DOHH2 (cell line): ENCODE results near the gene CAPRIN1.
A peak's percentile ranks its signal among the peaks of the same experiment; 100 is the strongest.

ENCODE experiments used
- H3F3A ChIP-seq: fragments of 200-600 bp; sonication (generic), shearing (Covaris generic); 2 replicates; pipeline ENCODE4 v1.6.0; 2016; ENCODE audit warnings: antibody characterized with exemption, mild to moderate bottlenecking; ENCODE audit not compliant: control insufficient read depth, insufficient read depth
- H3K27ac ChIP-seq: fragments of 200-600 bp; sonication (generic); 2 replicates; pipeline ENCODE4 v1.5.1; 2014; ENCODE audit warnings: low read depth, mild to moderate bottlenecking, low read length, moderate library complexity
- H3K27me3 ChIP-seq: fragments of 200-600 bp; sonication (generic); 2 replicates; pipeline ENCODE4 v1.6.1; 2014; ENCODE audit warnings: mild to moderate bottlenecking, low read length, mixed read lengths; ENCODE audit not compliant: control insufficient read depth
- H3K36me3 ChIP-seq: fragments of 200-600 bp; sonication (generic); 2 replicates; pipeline ENCODE4 v1.6.1; 2014; ENCODE audit warnings: mild to moderate bottlenecking, low read length, moderate library complexity, mixed read lengths; ENCODE audit not compliant: control insufficient read depth
- H3K4me1 ChIP-seq: fragments of 200-600 bp; sonication (generic); 2 replicates; pipeline ENCODE4 v1.6.1; 2014; ENCODE audit warnings: mild to moderate bottlenecking, low read length, mixed read lengths; ENCODE audit not compliant: control insufficient read depth
- H3K4me2 ChIP-seq: fragments of 200-600 bp; sonication (generic); 2 replicates; pipeline ENCODE4 v1.6.0; 2014; ENCODE audit warnings: mild to moderate bottlenecking, low read length, moderate library complexity
- H3K4me3 ChIP-seq: fragments of 200-600 bp; sonication (generic); 2 replicates; pipeline ENCODE4 v1.5.1; 2014; ENCODE audit warnings: mild to moderate bottlenecking, low read length, mixed read lengths
- H3K79me2 ChIP-seq: fragments of 200-600 bp; sonication (generic); 2 replicates; pipeline ENCODE4 v1.6.1; 2014; ENCODE audit warnings: mild to moderate bottlenecking, low read length, mixed read lengths; ENCODE audit not compliant: control insufficient read depth
- H3K9me2 ChIP-seq: fragments of 200-600 bp; sonication (generic); replicated peaks from 2 replicates; pipeline ENCODE4 v1.6.1; 2014; ENCODE audit warnings: mild to moderate bottlenecking, low read length, mixed read lengths; ENCODE audit not compliant: control insufficient read depth
- H3K9me3 ChIP-seq: fragments of 200-600 bp; sonication (generic); 2 replicates; pipeline ENCODE4 v1.6.1; 2014; ENCODE audit warnings: antibody characterized with exemption, low read length, mixed read lengths; ENCODE audit not compliant: control insufficient read depth, insufficient read depth
- H4K20me1 ChIP-seq: fragments of 200-600 bp; sonication (generic); 2 replicates; pipeline ENCODE4 v1.6.0; 2014; ENCODE audit warnings: low read depth, mild to moderate bottlenecking, antibody characterized with exemption, low read length, moderate library complexity; ENCODE audit not compliant: control insufficient read depth, insufficient read depth
- EZH2phosphoT487 ChIP-seq: fragments of 200-600 bp; sonication (generic); IDR thresholded peaks from 2 replicates; pipeline ENCODE4 v1.6.1; 2017; ENCODE audit warnings: borderline replicate concordance, mild to moderate bottlenecking, antibody characterized with exemption, low read length, moderate library complexity, mixed read lengths
- TF ChIP-seq, protein P1 (sequence below): fragments of 200-600 bp; sonication (generic); IDR thresholded peaks from one replicate; pipeline ENCODE4 v1.5.1; 2014; ENCODE audit warnings: antibody characterized with exemption, mild to moderate bottlenecking, low read depth, low read length; ENCODE audit not compliant: poor library complexity, severe bottlenecking

CAPRIN1 gene

DNA sequence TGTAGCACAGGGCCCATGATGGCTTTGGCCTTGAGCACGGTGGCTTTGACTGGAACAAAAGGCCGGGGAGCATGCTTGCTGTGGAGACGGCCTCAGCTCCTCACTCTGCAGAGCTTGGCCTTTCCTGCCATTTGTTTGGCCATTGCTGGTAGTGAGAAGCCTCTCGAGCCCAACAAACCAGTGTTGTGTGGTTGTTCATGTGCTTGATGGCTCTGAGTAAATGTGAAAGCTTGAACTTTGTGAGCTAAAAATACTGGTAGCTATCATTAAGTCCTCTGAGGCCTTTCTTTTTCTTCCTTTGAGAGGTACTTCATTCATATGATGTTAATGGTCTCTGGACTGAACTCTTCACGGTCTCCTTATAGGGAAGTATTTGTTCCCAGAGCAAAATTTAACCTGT lies 93.5 kb downstream of the CAPRIN1 start:
- H3K36me3 ChIP-seq, result peaks cover 98% of the 10 kb centered on the region

DNA sequence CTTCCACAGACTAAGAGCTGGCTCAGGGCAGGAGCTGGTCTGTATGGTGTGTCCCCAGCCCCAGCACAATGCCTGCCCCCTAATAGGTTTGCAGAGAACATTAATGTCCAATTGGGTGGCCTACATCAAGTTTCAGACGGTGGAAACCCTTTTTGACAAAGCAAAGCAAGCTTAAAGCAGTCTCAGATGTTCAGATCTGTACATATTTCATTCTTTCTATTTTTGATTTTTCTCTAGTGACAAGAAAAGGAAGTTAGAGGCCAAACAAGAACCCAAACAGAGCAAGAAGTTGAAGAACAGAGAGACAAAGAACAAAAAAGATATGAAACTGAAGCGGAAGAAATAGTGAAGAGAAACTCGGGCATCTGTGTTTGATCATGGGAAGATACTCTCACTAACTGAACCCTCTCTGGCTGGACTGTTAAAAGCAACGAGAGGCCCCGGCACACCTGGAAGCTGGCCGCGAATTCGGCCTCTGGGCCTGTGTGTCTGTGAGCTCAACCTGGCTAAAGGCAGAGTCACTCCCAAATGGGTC lies 94.4 kb downstream of the CAPRIN1 start:
- Histone ChIP-seq H3K36me3 (peaks cover 98% of the 10 kb centered on the region), H3K9me2 (no peaks in the 10 kb centered on the region), H3K4me1 (peaks cover 10% of the 10 kb centered on the region), H3K9me3 (no peaks in the 10 kb centered on the region), H3K79me2 (no peaks in the 10 kb centered on the region), H3K4me2 (no peak overlapping the region), H4K20me1 (peaks cover 5% of the 10 kb centered on the region; the same call in 1 of the 2 replicates), H3K27me3 (no peaks in the 10 kb centered on the region), H3K27ac (peak overlapping the region; percentile 39), H3F3A (no peaks in the 10 kb centered on the region), H3K4me3 (no peak overlapping the region)
- no peak for TF ChIP-seq EZH2phosphoT487
- TF ChIP-seq, protein P1, sequence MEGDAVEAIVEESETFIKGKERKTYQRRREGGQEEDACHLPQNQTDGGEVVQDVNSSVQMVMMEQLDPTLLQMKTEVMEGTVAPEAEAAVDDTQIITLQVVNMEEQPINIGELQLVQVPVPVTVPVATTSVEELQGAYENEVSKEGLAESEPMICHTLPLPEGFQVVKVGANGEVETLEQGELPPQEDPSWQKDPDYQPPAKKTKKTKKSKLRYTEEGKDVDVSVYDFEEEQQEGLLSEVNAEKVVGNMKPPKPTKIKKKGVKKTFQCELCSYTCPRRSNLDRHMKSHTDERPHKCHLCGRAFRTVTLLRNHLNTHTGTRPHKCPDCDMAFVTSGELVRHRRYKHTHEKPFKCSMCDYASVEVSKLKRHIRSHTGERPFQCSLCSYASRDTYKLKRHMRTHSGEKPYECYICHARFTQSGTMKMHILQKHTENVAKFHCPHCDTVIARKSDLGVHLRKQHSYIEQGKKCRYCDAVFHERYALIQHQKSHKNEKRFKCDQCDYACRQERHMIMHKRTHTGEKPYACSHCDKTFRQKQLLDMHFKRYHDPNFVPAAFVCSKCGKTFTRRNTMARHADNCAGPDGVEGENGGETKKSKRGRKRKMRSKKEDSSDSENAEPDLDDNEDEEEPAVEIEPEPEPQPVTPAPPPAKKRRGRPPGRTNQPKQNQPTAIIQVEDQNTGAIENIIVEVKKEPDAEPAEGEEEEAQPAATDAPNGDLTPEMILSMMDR, result no peak

More for the DNA sequence above, 93.5 kb downstream of the CAPRIN1 start:
- Histone ChIP-seq H3K79me2 (no peaks in the 10 kb centered on the region), H3K4me2 (no peak overlapping the region), H3K4me3 (no peak overlapping the region), H3K4me1 (peaks cover 10% of the 10 kb centered on the region), H3K9me2 (no peaks in the 10 kb centered on the region), H3K27ac (no peak overlapping the region), H4K20me1 (no peaks in the 10 kb centered on the region), H3F3A (no peaks in the 10 kb centered on the region), H3K27me3 (no peaks in the 10 kb centered on the region), H3K9me3 (no peaks in the 10 kb centered on the region)
- TF ChIP-seq, protein P1, result no peak
- TF ChIP-seq EZH2phosphoT487, result no peak

DNA sequence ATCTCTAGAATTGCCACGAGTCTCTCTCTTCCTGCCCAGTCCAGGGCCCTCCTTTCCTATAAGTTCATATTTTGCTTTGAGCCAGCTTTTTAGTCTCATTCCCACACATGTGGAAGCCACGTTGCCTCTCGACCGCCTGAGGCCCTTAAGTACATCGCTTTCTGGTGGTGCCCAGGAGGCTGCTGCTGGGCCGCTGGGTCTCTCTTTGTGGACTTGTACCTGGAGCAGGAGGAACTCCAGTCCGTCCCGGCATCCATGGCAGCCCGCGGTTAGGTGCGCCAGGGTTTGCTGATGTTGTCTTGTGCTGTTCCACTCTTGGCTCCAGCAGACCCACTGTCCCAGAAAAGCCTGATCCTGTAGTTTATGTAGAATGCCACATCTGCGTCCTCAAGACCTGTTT lies 94.9 kb downstream of the CAPRIN1 start:
- Histone ChIP-seq H3K27ac (no peak overlapping the region), H3K36me3 (peaks cover 98% of the 10 kb centered on the region)

More for the DNA sequence above, 94.9 kb downstream of the CAPRIN1 start:
- Histone ChIP-seq H3K4me2 (no peak overlapping the region), H3K9me2 (no peaks in the 10 kb centered on the region), H4K20me1 (peaks cover 5% of the 10 kb centered on the region; the same call in 1 of the 2 replicates), H3F3A (no peaks in the 10 kb centered on the region), H3K27me3 (no peaks in the 10 kb centered on the region), H3K79me2 (no peaks in the 10 kb centered on the region), H3K4me3 (no peak overlapping the region), H3K9me3 (no peaks in the 10 kb centered on the region), H3K4me1 (peaks cover 10% of the 10 kb centered on the region)
- no peak for TF ChIP-seq EZH2phosphoT487
- TF ChIP-seq, protein P1, result no peak
